DMS153 (cell line): ENCODE data around the gene DFFB.

Source experiments
- DNase-seq: peaks from one replicate; lab custom pipeline; 2025; lab: John Stamatoyannopoulos, UW

The DFFB gene

GRCh38 chr1:3876716-3877115, 19.4 kb downstream of the DFFB start:
- no peak for DNase-seq

- no peak for DNase-seq
Observed at GRCh38 chr1:3879099-3879498, 21.8 kb downstream of the DFFB start.

GRCh38 chr1:3879787-3880428, 22.6 kb downstream of the DFFB start:
- no peak for DNase-seq

GRCh38 chr1:3880429-3881192, 23.3 kb downstream of the DFFB start:
- DNase-seq, result no peak

GRCh38 chr1:3881193-3881480, 23.9 kb downstream of the DFFB start:
- DNase-seq, result no peak

GRCh38 chr1:3883194-3883925, 26.1 kb downstream of the DFFB start:
- DNase-seq, result no peak

- DNase-seq, result no peak
Observed at GRCh38 chr1:3884966-3885365, 27.7 kb downstream of the DFFB start.

GRCh38 chr1:3885611-3886010, 28.3 kb downstream of the DFFB start:
- DNase-seq, result no peak

GRCh38 chr1:3886106-3886670, 28.9 kb downstream of the DFFB start:
- DNase-seq, result no peak

GRCh38 chr1:3886691-3887090, 29.4 kb downstream of the DFFB start:
- no peak for DNase-seq

- DNase-seq, result no peak
Observed at GRCh38 chr1:3888301-3888700, 31.0 kb downstream of the DFFB start.

- no peak for DNase-seq
Observed at GRCh38 chr1:3889936-3890335, 32.7 kb downstream of the DFFB start.

- DNase-seq, result no peak
Observed at GRCh38 chr1:3890389-3891328, 33.4 kb downstream of the DFFB start.

GRCh38 chr1:3891329-3891865, 34.1 kb downstream of the DFFB start:
- no peak for DNase-seq

- no peak for DNase-seq
Observed at GRCh38 chr1:3892748-3893147, 35.5 kb downstream of the DFFB start.

GRCh38 chr1:3893190-3893589, 35.9 kb downstream of the DFFB start:
- DNase-seq, result no peak

GRCh38 chr1:3894626-3895278, 37.5 kb downstream of the DFFB start:
- no peak for DNase-seq

- DNase-seq, result no peak
Observed at GRCh38 chr1:3895279-3895950, 38.1 kb downstream of the DFFB start.

- no peak for DNase-seq
Observed at GRCh38 chr1:3895951-3896325, 38.7 kb downstream of the DFFB start.

- DNase-seq, result no peak
Observed at GRCh38 chr1:3896396-3897000, 39.2 kb downstream of the DFFB start.
